NCI-H2227 treated with DMSO at 0.1 percent for 48 hours (cell line): ENCODE data around the gene TRIM62.

Experiments used
- DNase-seq: peaks from one replicate; lab custom pipeline; 2025; lab: John Stamatoyannopoulos, UW

The TRIM62 gene

GRCh38 chr1:33180226-33180910 is 1.5 kb downstream of the TRIM62 start:
- peak; percentile 90 for DNase-seq

DNA sequence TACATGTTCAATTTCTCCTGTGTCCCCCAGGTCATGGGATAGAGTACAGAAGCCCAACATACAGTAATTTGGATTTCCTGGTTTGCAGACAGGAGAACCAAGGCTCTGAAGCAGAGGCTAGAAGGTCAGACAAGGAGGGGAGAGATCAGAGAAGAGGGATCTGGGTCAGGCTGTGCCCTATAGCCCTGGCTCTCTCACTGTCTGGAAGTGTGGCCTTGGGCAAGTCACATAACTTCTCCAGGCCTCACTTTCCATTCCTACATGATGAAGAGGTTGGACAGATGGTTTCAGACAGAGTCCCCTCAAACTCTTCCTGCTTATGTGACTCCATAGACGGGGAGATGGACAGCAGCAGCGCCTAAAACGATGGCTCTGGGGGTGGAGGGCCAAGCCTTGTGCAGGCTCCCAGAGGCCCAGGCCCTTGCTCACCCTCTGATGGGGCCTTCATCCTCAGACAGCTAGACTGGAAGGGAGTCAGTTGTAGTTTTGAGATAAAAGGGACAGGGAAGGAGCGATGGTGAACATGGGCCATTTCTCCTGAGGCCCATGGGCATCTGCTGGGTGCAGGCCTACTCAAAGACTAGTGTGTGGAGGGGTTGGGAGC is 2.9 kb downstream of the TRIM62 start:
- DNase-seq, result no peak

- DNase-seq, result no peak
These were observed 3.8 kb downstream of the TRIM62 start for GRCh38 chr1:33177996-33178540.

DNA sequence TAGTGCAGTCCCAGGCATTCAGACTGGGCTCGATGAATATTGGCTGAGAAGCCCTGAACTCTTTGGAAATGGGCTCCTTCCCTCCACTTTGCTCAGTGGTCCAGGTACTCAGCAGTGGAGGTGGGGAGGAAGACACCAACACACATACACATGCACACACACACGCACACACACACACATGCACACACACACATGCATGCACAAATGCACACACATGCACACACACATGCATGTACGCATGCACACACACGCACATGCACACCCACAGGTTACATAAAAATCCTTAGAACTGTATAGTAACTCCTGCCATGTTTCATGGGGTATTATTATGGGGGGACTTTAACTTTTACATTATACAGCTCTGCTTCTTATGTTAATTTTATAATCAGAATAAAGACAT is 5.0 kb downstream of the TRIM62 start:
- no peak for DNase-seq

DNA sequence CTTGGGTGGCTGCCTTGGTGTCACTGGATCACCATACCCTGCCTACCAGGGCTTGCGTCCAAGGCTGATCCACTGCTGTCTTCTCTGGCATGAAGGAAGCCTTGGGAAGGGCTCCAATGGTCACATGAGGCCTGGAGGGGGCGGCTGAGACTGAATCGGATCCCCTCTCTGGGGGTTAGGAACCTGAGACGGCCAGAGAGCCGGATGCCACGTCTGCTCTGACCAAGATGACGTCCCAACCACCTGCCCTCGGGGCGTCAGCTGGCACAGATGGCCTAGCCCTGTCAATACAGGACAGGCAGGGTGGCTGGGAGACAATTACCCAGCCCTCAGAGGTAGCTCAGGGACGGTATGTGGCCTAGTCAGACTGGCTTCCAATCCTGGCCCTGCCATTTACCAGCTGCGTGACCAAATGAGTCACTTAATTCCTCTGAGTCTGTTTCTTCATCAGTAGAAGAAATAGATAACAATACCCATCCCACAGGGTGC is 5.4 kb downstream of the TRIM62 start:
- no peak for DNase-seq

- DNase-seq, result no peak
These were observed 6.0 kb downstream of the TRIM62 start for GRCh38 chr1:33175865-33176264.

GRCh38 chr1:33173091-33173490 is 8.8 kb downstream of the TRIM62 start:
- no peak for DNase-seq

DNA sequence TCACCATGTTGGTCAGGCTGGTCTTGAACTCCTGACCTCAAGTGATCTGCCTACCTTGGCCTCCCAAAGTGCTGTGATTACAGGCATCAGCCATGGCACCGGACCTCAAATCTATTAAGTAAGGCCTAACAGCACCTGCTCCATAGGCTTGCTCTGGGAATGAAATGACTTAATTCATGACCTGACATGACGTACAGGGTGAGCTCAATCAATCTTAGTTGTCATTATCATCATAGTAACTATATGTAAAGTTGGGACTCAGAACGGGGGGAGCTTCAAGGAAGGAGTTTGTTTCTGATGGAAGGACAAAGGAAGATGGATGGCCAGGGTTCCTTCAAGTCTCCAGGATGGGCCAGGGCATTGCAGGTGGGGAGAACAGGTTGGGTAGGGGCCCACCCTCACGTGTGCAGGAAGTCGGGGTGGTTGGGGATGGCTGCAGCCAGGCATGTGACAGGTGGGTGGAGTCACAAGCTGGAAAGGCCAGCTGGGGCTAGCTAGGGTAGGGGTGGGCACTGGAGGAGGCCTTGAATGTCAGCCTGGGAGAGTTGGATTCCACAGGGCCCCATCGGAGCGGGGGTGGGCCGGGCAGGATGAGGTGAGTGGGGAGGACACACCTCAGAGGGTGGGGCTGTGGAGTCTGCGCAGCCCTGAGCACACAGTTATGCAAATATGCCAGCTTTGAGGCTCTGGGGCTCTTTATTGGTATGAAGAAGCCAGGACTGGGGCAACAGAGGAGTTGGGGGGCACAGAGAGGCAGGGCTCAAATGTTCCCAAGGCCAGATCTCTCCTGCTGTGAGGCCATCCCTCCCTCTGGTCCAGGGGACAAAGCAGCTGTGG is 9.6 kb downstream of the TRIM62 start:
- no peak for DNase-seq

- DNase-seq, result no peak
These were observed 11.2 kb downstream of the TRIM62 start for GRCh38 chr1:33170351-33171274.

DNA sequence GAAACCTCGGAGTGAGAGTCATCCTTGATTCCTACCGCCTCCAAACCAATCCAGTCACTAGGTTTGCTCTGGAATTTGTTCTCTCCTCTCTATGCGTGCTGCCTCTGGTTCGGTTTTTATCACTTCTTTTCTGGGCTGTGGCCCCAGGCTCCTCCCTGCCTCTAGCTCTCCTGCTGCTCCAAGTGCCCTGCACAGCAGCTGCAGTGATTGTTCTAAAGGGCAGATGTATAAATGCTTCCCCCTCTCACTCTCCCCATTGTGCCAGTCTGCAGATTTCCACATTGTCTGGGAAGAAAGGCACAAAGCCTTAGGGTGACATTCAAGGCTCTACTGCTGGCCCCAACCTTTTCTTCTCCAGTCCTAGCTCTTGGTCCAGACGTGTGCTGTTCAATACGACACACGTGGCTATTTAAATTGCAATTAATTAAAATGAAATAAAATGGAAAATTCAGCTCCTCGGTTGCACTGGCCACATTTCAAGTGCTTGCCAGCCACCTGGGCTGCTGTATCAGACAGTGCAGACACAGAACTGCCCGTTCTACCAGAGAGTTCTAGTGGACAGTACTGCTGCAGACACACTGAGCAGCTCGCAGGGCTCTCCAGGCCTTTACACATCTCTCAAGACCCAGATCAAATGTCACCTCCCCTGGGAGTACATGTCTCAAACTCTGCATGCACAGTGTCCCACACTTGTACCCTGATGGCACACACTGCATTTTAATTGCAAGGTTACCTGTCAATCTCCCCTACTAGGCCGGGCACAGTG is 12.4 kb downstream of the TRIM62 start:
- peak; percentile 57 for DNase-seq

- DNase-seq, result no peak
These were observed 13.1 kb downstream of the TRIM62 start for GRCh38 chr1:33168556-33169289.

GRCh38 chr1:33167650-33168447 is 14.0 kb downstream of the TRIM62 start:
- DNase-seq, result no peak

DNA sequence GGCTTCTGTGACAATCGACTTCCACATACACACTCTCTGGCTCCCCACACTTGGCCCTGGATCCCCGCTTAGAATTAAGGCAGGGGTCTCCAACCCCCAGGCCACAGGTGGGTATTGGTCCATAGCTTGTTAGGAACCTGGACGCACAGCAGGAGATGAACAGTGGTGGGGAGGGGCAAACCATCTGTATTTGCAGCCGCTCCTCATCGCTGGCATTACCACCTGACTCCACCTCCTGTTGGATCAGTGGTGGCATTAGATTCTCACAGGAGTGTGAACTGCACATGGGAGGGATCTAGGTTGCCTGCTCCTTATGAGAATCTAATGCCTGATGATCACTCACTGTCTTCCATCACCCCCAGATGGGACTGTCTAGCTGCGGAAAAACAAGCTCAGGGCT is 16.0 kb downstream of the TRIM62 start:
- no peak for DNase-seq

GRCh38 chr1:33165209-33165608 is 16.6 kb downstream of the TRIM62 start:
- DNase-seq, result no peak

DNA sequence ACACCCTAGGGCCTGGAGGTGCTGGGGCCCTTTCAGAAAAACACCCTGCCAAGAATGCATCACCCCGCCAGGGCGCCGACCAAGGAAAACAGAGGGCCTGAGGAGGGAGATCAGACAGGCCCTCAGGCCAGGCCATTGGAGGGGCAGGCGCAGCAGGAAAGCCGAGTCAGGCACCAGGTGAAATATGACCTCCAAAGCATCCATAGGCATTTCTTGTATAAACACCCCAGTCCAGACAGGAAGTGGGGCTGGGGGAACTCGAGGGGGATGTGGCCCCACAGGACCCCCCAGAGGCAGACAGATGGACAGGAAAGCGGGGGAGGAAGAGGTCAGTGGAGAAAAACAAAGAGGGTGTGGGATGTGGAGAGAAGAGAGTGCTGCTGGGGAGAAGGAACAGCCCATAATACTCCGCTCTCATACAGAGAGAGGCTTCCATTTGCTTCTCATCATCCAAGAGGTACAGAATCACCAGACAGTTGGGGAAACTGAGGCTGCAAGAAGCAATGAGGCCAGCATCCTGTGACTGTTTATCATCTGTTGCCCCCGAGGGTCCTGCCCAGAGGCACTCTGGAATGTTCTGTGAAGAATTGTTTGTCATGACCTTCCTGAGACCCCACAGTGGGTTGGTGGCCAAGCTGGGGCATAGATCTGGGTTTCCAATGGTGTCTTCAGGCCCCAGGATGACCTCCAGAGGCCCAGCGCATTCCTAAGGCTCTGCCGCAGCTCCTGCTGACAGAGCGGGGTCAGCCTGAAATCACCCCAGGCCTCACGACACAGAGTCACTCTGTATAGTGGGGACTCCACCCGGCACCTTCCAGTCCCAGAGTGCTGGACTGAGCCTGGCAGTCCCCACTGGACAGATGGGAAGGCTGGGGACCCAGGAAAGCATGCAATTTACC is 18.0 kb downstream of the TRIM62 start:
- DNase-seq, result no peak

- DNase-seq, result no peak
These were observed 19.7 kb downstream of the TRIM62 start for GRCh38 chr1:33162141-33162540.

DNA sequence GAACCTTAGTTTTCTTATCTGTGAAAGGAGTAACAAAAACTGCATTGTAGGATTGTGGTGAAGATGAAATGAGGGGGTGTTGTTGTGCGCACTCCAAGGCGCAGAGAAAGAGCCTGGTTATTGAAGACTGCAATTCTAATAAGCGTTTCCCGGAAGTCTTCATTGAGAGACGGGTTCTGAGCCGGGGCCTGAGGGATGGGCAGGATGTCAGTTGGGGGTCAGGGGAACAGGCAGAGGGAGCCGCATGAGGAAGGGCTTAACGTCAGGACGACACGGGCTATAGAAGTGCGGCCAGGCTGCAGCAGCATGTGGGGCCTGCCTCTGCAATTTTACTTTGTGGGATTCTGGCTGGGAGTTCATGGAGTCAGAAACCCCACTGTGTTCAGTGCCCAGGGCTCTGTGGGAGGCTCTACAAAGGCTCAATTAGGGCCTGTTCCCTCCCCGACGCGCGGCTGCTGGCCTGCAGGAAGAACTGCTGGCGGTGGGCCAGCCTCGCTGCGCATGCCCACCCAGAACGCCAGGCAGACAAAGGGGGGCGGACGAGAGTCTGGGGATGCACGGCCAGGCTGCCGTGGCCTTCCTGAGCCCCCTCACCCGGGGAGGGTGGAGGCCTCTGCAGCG is 20.7 kb downstream of the TRIM62 start:
- peak; percentile 95 for DNase-seq

- DNase-seq, result no peak
These were observed 22.3 kb downstream of the TRIM62 start for GRCh38 chr1:33159577-33159976.
